ENCODE results near the gene M1AP. TPM values are rescaled to one million over a fixed set of nuclear protein-coding genes. Genes with fewer than 3 reads are reported as not detected.

The M1AP gene
- total and polyA plus RNA-seq, 9 of the 15 experiments (the other 6 are each of a cell fraction or from before 2014, with no cell fraction given), result 0.06 to 0.33 (median 0.11) TPM; not detected in 4

DNA sequence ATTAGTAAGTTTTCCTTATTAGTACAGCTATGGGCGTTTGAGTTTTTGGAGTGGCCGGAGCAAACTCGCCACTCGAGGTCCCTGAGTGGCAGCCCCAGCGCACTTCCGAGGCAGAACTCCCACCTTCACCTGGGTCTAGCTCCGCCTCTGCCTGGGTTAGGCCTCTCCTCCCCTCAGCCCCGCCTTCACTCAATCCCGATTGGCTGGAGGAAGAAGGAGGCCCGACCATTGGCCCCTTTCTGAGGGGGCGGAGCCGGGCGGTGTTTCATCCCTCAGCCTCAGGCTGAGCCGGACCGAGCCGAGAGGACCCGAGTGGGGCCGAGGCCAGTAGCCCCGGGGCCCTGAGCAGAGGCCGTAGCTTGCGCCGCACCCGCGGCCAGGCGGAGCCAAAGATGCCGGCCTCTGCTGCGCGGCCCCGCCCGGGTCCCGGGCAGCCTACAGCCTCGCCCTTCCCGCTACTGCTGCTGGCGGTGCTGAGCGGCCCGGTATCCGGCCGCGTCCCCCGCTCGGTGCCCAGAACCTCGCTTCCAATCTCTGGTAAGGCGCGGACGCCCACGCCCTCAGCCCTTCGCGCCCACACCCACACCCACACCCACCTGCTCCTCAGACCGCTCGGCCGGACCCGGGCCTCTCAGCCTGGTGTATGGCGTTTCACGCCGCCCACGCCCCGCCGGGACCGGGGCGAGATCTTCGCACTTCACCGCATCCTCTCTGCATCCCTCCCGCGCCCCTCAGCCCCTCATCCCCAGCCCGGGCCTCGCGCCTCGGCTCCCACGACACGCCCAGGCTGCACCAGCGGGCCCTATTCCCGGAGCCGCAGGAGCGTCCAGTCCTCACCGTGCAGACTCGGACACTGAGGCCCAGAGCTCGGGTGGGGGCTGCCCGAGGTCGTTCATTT, 6.1 kb upstream of the M1AP start, which contains the start of gene SEMA4F:
TSS of gene SEMA4F (plus strand) at position 263 of the 898 bp plus-strand sequence. CDS start at position 393, 130 bp downstream.
- FAIRE-seq (peak; percentile 94), ATAC-seq (peak; percentile 100), DNase-seq (ENCODE audit: extremely low read depth in 1 of 4, low spot score in 3 of 4) (peak; percentile 97 to 100 (median 99))
- BruUV-seq (replicated peaks), result no TSS peak
- in situ Hi-C loops (cut with MboI), result no loop called here
- peak within 1 kb of the TSS; percentile 82 for H3K4me2 ChIP-seq (ENCODE audit: insufficient read depth, low read length)
- H3K27me3 ChIP-seq (ENCODE audit: control insufficient read depth in 2 of 2, insufficient read depth in 2 of 2, low read length in 2 of 2), result peaks cover 18 to 33% of the 10 kb centered on the region in 2 experiments; a peak in 4 of 5 replicates
- WGBS (ENCODE audit: insufficient coverage, low coverage, missing lambda C conversion rate), result 8% methylated on average over 63 of the region's 79 CpGs
- intact Hi-C loops (cut with micrococcal nuclease), result no loop called here
- H3K27ac ChIP-seq (ENCODE audit: extremely low read depth, low read depth, low read length), result no peak within 1 kb of the TSS
- peak within 1 kb of the TSS; percentile 51 for H3K4me3 ChIP-seq
- H3K79me2 ChIP-seq (ENCODE audit: control insufficient read depth, insufficient read depth, low read length), result no peaks in the 10 kb centered on the region
- no peaks in the 10 kb centered on the region for H3K36me3 ChIP-seq (ENCODE audit: control insufficient read depth, insufficient read depth, low read length)
- CTCF ChIA-PET (ENCODE audit: low intra/inter-chr PET ratio), result no interaction called here
- H4K20me1 ChIP-seq (replicated peaks; ENCODE audit: control insufficient read depth, insufficient read depth, low read length), result no peaks in the 10 kb centered on the region
- H3K9me3 ChIP-seq (replicated peaks; ENCODE audit: control insufficient read depth, insufficient read depth, low read depth, low read length), result peaks cover 3% of the 10 kb centered on the region; the same call in 1 of the 2 replicates
- peak within 1 kb of the TSS; percentile 98 for H2AFZ ChIP-seq (ENCODE audit: low read depth, low read length)
- peaks cover 7 to 14% of the 10 kb centered on the region in 2 experiments; a peak in 4 of 5 replicates for H3K4me1 ChIP-seq (replicated peaks in 1 of 2; ENCODE audit: control insufficient read depth in 2 of 2, insufficient read depth in 2 of 2, low read length in 2 of 2)
- POLR2A ChIA-PET, result interaction anchor here (0.9 to 1.4 kb wide), 2 partner anchors 11 to 20 kb away, joined by 3 to 7 read pairs; no protein-coding TSS in a partner anchor
- no peaks in the 10 kb centered on the region for H3K9me1 ChIP-seq (ENCODE audit: control insufficient read depth, insufficient read depth, low read length)
- peak within 1 kb of the TSS; percentile 37 to 91; a peak in 3 of 4 replicates for H3K9ac ChIP-seq (ENCODE audit: insufficient read depth in 1 of 2, low read depth in 2 of 2, low read length in 2 of 2)
- TF ChIP-seq GATAD2B (IDR thresholded peaks at IDR 0.05; ENCODE audit: borderline replicate concordance) (no peak), ZNF431 (CRISPR knock-in tag; IDR thresholded peaks at IDR 0.05) (no peak), RBM39 (optimal IDR thresholded peaks at IDR 0.05; ENCODE audit: low read depth, low read length) (no peak), FOXK2 (conservative IDR thresholded peaks at IDR 0.05 in 1 of 2, IDR thresholded peaks at IDR 0.05 in 1 of 2; ENCODE audit: low read depth in 2 of 2) (no peak), SAP30 (IDR thresholded peaks at IDR 0.05; ENCODE audit: borderline replicate concordance, insufficient read depth, low read depth, low read length, poor library complexity, severe bottlenecking) (no peak), CBX1 (IDR thresholded peaks at IDR 0.05; ENCODE audit: low read depth) (no peak)
- TF ChIP-seq, protein P1, sequence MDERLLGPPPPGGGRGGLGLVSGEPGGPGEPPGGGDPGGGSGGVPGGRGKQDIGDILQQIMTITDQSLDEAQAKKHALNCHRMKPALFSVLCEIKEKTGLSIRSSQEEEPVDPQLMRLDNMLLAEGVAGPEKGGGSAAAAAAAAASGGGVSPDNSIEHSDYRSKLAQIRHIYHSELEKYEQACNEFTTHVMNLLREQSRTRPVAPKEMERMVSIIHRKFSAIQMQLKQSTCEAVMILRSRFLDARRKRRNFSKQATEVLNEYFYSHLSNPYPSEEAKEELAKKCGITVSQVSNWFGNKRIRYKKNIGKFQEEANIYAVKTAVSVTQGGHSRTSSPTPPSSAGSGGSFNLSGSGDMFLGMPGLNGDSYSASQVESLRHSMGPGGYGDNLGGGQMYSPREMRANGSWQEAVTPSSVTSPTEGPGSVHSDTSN (CRISPR knock-in tag; IDR thresholded peaks at IDR 0.05; ENCODE audit: low read depth), result no peak; the same call in 1 of the 2 replicates
- TF ChIP-seq, protein P1 (tag; conservative IDR thresholded peaks at IDR 0.05; ENCODE audit: low read depth), result peak; percentile 75
- TF ChIP-seq, protein P2, sequence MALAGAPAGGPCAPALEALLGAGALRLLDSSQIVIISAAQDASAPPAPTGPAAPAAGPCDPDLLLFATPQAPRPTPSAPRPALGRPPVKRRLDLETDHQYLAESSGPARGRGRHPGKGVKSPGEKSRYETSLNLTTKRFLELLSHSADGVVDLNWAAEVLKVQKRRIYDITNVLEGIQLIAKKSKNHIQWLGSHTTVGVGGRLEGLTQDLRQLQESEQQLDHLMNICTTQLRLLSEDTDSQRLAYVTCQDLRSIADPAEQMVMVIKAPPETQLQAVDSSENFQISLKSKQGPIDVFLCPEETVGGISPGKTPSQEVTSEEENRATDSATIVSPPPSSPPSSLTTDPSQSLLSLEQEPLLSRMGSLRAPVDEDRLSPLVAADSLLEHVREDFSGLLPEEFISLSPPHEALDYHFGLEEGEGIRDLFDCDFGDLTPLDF (CRISPR knock-in tag; IDR thresholded peaks at IDR 0.05), result no peak
- TF ChIP-seq, protein P3, sequence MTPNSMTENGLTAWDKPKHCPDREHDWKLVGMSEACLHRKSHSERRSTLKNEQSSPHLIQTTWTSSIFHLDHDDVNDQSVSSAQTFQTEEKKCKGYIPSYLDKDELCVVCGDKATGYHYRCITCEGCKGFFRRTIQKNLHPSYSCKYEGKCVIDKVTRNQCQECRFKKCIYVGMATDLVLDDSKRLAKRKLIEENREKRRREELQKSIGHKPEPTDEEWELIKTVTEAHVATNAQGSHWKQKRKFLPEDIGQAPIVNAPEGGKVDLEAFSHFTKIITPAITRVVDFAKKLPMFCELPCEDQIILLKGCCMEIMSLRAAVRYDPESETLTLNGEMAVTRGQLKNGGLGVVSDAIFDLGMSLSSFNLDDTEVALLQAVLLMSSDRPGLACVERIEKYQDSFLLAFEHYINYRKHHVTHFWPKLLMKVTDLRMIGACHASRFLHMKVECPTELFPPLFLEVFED (CRISPR knock-in tag; conservative IDR thresholded peaks at IDR 0.05), result no peak
